Liver (tissue), 9 donors: ENCODE measurements around the gene CCDC7. TPM values are rescaled to one million over a fixed set of nuclear protein-coding genes. Genes with fewer than 3 reads are reported as not detected.

Source experiments
- DNase-seq: peaks from one replicate; pipeline ENCODE4 v3.0.0-alpha.2; 2017; ENCODE audit warnings: low spot score
- H3K27ac ChIP-seq, 2 donors: one replicate each; pipeline ENCODE4 v1.7.0; 2013; ENCODE audit warnings: inconsistent platforms in 2 of 2, low read length in 2 of 2, control low read depth in 1 of 2, low read depth in 1 of 2, mild to moderate bottlenecking in 1 of 2
- H3K27me3 ChIP-seq, 4 donors: one replicate each; pipeline versions ENCODE4 v1.6.1 to v1.7.0; 2013; ENCODE audit warnings: low read length in 3 of 4, inconsistent platforms in 1 of 4, mild to moderate bottlenecking in 1 of 4, moderate library complexity in 1 of 4; ENCODE audit not compliant: control insufficient read depth in 4 of 4, insufficient read depth in 4 of 4
- H3K36me3 ChIP-seq, 4 donors: one replicate each; pipeline versions ENCODE4 v1.6.1 to v1.7.0; 2013; ENCODE audit warnings: low read length in 3 of 4, mild to moderate bottlenecking in 3 of 4, low read depth in 1 of 4, moderate library complexity in 1 of 4; ENCODE audit not compliant: control insufficient read depth in 4 of 4, insufficient read depth in 3 of 4
- H3K4me1 ChIP-seq, 4 donors: one replicate each; pipeline versions ENCODE4 v1.6.1 to v1.7.0; 2013; ENCODE audit warnings: low read length in 3 of 4, mild to moderate bottlenecking in 3 of 4, moderate library complexity in 1 of 4; ENCODE audit not compliant: control insufficient read depth in 4 of 4, insufficient read depth in 4 of 4
- H3K4me3 ChIP-seq, 3 donors: one replicate each; pipeline versions ENCODE4 v1.6.1 to v1.7.0; 2013; ENCODE audit warnings: low read length in 3 of 3, control low read depth in 1 of 3, low read depth in 1 of 3, mild to moderate bottlenecking in 1 of 3
- H3K9ac ChIP-seq, 2 donors: one replicate each; pipeline ENCODE4 v1.7.0; 2013; ENCODE audit warnings: low read length in 2 of 2, mild to moderate bottlenecking in 2 of 2, moderate library complexity in 2 of 2, control low read depth in 1 of 2, low read depth in 1 of 2
- H3K9me3 ChIP-seq, 4 donors: one replicate each; pipeline versions ENCODE4 v1.6.1 to v1.7.0; 2013; ENCODE audit warnings: low read length in 3 of 4; ENCODE audit not compliant: control insufficient read depth in 4 of 4
- ATF3 ChIP-seq: IDR thresholded peaks from 2 replicates; pipeline ENCODE4 v1.6.1; 2016; ENCODE audit warnings: antibody characterized with exemption
- CTCF ChIP-seq: fragments of 150-350 bp; IDR thresholded peaks from 2 replicates; pipeline ENCODE4 v1.5.1; 2017; ENCODE audit warnings: improper control_type of control experiment, low read depth, low read length; ENCODE audit not compliant: missing input control
- EGR1 ChIP-seq, 2 donors: IDR thresholded peaks; 2 replicates each; pipeline ENCODE4 v1.6.1; 2016 to 2018; ENCODE audit warnings: antibody characterized with exemption in 2 of 2, low read depth in 2 of 2
- FOXA1 ChIP-seq: IDR thresholded peaks from 2 replicates; pipeline ENCODE4 v1.6.1; 2016; ENCODE audit warnings: antibody characterized with exemption
- FOXA2 ChIP-seq: IDR thresholded peaks from 2 replicates; pipeline ENCODE4 v1.6.1; 2016; ENCODE audit warnings: antibody characterized with exemption
- GABPA ChIP-seq, 2 donors: IDR thresholded peaks in 1 of 2; conservative IDR thresholded peaks in 1 of 2; 2 replicates each; pipeline ENCODE4 v1.6.1; 2016; ENCODE audit warnings: antibody characterized with exemption in 2 of 2, mild to moderate bottlenecking in 1 of 2, moderate library complexity in 1 of 2
- HNF4A ChIP-seq, 2 donors: conservative IDR thresholded peaks; 2 replicates each; pipeline ENCODE4 v1.6.1; 2016; ENCODE audit warnings: antibody characterized with exemption in 2 of 2, mild to moderate bottlenecking in 2 of 2
- HNF4G ChIP-seq: IDR thresholded peaks from 2 replicates; pipeline ENCODE4 v1.6.1; 2016; ENCODE audit warnings: antibody characterized with exemption
- JUND ChIP-seq, 2 donors: IDR thresholded peaks; 2 replicates each; pipeline ENCODE4 v1.6.1; 2016; ENCODE audit warnings: antibody characterized with exemption in 2 of 2
- MAX ChIP-seq: IDR thresholded peaks from 2 replicates; pipeline ENCODE4 v1.6.1; 2016; ENCODE audit warnings: antibody characterized with exemption
- NR2F2 ChIP-seq: IDR thresholded peaks from 2 replicates; pipeline ENCODE4 v1.6.1; 2016; ENCODE audit warnings: antibody characterized with exemption
- RAD21 ChIP-seq, 2 donors: IDR thresholded peaks; 2 replicates each; pipeline ENCODE4 v1.6.1; 2016; ENCODE audit warnings: antibody characterized with exemption in 2 of 2, mild to moderate bottlenecking in 2 of 2
- REST ChIP-seq: IDR thresholded peaks from 2 replicates; pipeline ENCODE4 v1.6.1; 2016; ENCODE audit warnings: antibody characterized with exemption, mild to moderate bottlenecking
- RXRA ChIP-seq, 2 donors: IDR thresholded peaks; 2 replicates each; pipeline ENCODE4 v1.6.1; 2017 to 2018; ENCODE audit warnings: antibody characterized with exemption in 2 of 2, mild to moderate bottlenecking in 1 of 2
- SP1 ChIP-seq: IDR thresholded peaks from 2 replicates; pipeline ENCODE4 v1.6.1; 2018; ENCODE audit warnings: antibody characterized with exemption, mild to moderate bottlenecking
- TAF1 ChIP-seq: conservative IDR thresholded peaks from 2 replicates; pipeline ENCODE4 v1.6.1; 2016; ENCODE audit warnings: antibody characterized with exemption, mild to moderate bottlenecking
- YY1 ChIP-seq: IDR thresholded peaks from 2 replicates; pipeline ENCODE4 v1.6.1; 2016; ENCODE audit warnings: antibody characterized with exemption, mild to moderate bottlenecking
- ZBTB33 ChIP-seq: IDR thresholded peaks from 2 replicates; pipeline ENCODE4 v1.6.1; 2016; ENCODE audit warnings: antibody characterized with exemption
- WGBS: extraction: QIAGEN DNeasy Blood & Tissue Kit; methylation state at CpG from one replicate; pipeline ENCODE4 v1.1.7; 2013; 5-methylcytosine and 5-hydroxymethylcytosine counted together
- polyA plus RNA-seq, 2 donors: library from polyadenylated mRNA; stranded (reverse) in 1 of 2; unstranded in 1 of 2; fragments of 200-250 nt in 1 of 2; fragments of >200 nt in 1 of 2; fragmentation: Nextera tagmentation in 1 of 2; extraction: Ambion mirVana in 1 of 2; gene quantifications; one replicate each; pipeline versions ENCODE4 v1.2.1 to v1.2.3, GENCODE V29; 2013 to 2015
- total RNA-seq, 2 donors: library from RNA; depleted of rRNA; stranded (reverse); fragments of >200 nt; gene quantifications; one replicate each; pipeline ENCODE4 v1.2.3, GENCODE V29; 2014
- donor health status: healthy.
- donor health status: healthy.
- donor health status: healthy.
- donor health status: healthy.
- donor health status: healthy.

The CCDC7 gene
- total and polyA plus RNA-seq, 4 donors: 0.47 to 5.9 (median 3.2) TPM

GRCh38 chr10:32540691-32541470 is 94.9 kb downstream of the CCDC7 start:
- Histone ChIP-seq H3K27ac (no peak overlapping the region), H3K9ac (no peak overlapping the region), H3K36me3 (peaks cover 0 to 3% (median 0%) of the 10 kb centered on the region in 4 donors), H3K9me3 (no peaks in the 10 kb centered on the region), H3K4me1 (no peaks in the 10 kb centered on the region), H3K4me3 (no peak overlapping the region), H3K27me3 (no peaks in the 10 kb centered on the region)
- no peak for TF ChIP-seq EGR1 (IDR thresholded peaks at IDR 0.05; ENCODE audit: low read depth in 2 of 2)
- no peak for TF ChIP-seq YY1
- TF ChIP-seq ZBTB33: no peak
- no peak for TF ChIP-seq REST
- no peak for TF ChIP-seq FOXA1
- no peak for TF ChIP-seq TAF1
- TF ChIP-seq HNF4A (conservative IDR thresholded peaks at IDR 0.05): no peak
- no peak for TF ChIP-seq FOXA2
- TF ChIP-seq ATF3: no peak
- TF ChIP-seq RXRA (IDR thresholded peaks at IDR 0.05): no peak
- no peak for TF ChIP-seq HNF4G
- no peak for TF ChIP-seq JUND (IDR thresholded peaks at IDR 0.05)
- no peak for TF ChIP-seq NR2F2
- TF ChIP-seq MAX: no peak
- no peak for TF ChIP-seq SP1
- no peak for TF ChIP-seq RAD21 (IDR thresholded peaks at IDR 0.05)
- no peak for TF ChIP-seq GABPA (IDR thresholded peaks at IDR 0.05 in 1 of 2, conservative IDR thresholded peaks at IDR 0.05 in 1 of 2)
- TF ChIP-seq CTCF: no peak
- 92% methylated on average over 6 of the region's 6 CpGs for WGBS
- no peak for DNase-seq
